HG02973 (cell line): ENCODE measurements around the gene TPRG1L.

Source experiments
- ATAC-seq: cut with Tn5 transposase; IDR thresholded peaks from one replicate; pipeline ENCODE4 v1.9.1; 2021; ENCODE audit warnings: moderate library complexity; ENCODE audit not compliant: unreplicated experiment

TPRG1L gene

DNA sequence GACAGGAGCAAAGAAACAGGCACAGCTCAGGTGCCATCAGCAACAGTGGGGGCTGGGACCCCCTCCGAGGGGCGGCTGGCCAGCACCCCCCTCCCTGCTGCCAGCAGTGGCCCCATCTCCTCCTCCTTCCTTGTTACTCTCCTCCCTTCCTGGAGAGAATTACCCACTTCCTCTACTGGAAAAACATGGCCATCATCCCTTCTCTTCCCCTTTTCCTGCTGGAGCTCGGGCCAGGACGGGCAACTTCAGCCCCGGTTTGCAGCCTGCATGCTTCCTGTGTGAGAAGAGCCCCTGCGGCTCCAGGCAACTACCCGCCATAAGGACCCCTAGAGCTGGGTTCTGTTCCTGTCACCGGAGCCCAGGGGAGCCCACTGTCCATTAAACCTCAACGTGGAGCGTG is 31.1 kb upstream of the TPRG1L start:
- ATAC-seq, result no peak

DNA sequence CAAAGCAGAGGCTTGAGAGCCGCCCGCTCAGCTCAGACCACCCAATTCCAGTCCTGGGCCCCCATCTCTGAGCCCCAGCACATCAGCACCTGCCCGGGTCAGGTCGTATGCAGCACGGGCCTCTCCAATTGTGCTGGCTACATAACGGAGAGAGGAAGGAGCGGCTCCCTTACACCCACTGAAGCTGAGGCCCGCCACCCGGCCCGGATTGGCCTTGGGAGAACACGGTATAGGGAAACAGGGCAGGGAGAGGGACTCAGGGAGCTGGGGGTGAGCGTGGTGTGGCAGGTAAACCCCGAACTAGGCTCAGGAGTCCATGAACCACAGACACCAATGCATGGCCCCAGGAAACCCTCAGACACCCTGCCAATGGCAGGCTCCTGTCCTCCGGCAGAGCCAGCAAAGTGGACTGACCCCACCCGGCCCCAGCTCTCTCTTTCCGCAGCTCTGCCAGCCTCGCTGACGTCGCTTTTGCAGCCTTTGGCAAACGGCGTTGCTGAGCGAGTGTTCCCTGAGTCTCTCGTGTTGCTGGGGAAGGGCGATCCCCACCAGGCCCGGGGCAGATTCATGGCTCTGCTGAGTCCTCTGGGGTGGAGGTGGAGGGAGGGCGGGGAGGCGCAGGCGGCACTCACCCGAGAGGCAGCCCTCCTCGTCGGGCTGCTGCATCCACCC is 30.0 kb upstream of the TPRG1L start:
- no peak for ATAC-seq

DNA sequence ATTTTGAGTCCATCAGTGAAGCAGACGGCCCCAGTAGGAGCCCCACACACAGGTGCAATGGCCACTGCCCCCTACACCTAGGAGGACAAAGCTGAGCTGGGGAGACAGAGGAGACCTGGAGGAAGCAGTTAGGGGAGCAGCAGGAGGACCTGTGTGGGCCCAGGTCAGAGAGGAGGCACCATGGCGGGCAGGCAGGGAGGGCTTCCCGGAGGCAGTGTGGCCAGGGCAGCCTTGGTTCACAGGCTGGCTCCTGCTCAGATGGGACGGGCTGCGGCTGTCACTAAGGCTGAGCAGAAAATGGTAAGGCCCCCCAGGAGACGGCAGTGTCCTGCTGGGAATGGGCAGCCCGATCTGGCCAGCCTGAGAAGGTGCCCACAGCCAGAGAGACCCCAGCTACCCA is 28.9 kb upstream of the TPRG1L start:
- ATAC-seq, result no peak

DNA sequence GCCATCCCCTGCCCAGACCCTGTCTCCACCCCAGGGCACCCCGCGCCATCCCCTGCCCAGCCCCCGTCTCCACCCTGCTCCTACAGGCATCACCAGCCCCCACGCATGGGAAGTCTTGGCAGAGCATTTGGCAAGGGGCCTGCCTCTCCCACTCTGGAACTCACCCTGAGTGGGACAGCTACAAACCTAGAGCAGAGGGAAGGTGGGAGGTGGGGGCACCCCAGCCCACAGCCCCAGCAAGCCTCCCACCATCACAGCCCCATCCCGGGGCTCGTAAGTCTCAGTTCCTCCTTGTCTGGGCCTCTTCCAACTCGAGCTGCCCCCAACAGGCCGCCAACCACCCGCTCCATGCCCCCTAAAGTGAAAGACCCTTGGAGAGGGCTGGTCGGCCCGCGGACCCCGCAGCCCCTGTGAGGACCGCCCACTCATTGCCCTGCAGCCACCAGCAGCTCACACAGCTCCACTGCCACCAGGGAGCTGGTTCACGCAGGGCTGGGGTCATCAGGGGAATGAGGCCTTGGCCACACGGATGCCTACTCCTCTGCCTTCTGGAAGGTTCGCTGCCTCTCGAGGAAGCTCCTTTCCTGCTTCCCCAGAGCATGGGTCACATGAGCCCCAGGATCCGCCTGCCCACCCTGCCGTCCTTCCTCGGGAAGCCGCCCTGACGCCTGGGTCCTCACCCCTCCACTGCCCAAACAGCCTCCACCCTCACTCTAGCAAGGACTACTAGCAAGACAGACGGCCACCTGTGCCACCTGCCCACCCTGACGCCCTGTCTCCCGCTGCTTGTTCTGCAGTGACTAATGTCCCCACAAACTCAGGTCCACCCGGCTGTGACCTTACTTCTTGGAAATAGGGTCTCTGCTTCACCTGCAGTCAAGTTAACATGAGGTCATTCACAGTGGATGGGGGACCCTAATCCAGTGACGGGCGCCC is 27.9 kb upstream of the TPRG1L start:
- no peak for ATAC-seq

DNA sequence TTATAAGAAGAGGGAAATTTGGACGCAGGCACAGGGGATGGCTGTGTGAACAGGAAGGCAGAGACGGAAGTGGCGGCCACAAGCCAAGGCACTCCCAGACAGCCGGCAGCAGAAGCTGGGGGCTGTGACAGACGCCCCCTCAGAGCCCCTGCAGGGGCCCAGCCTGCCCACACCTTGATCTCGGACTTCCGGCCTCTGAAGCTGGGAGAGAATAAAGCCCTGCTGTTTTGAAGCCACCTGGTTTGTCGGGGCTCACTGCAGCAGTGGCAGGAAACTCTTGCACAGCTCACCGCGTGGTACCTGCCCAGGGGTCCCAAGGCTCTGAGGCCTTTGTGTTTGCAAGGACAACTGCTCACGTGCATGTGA is 27.2 kb upstream of the TPRG1L start:
- ATAC-seq, result no peak

DNA sequence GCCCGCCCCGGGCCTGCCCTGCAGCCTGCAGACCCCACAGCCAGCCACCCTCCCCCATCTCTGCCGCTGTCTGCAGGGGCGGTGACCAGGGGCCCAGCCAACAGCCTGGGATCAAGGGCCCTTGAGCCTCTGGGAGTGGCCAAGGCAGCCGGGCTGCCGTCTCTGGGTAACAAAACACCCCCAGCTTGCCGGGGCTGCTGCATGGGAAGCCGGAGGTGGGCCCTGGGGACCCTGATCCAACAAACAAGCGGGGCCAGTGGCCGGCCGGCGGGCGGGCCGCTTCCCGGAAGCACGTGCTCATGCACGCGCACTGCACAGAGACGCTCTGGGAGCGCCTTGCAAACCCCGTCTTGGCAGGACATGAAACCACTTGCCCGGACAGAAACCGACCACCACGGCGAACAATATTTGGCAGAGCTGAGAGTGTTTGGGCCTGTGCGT is 26.7 kb upstream of the TPRG1L start:
- ATAC-seq, result no peak

DNA sequence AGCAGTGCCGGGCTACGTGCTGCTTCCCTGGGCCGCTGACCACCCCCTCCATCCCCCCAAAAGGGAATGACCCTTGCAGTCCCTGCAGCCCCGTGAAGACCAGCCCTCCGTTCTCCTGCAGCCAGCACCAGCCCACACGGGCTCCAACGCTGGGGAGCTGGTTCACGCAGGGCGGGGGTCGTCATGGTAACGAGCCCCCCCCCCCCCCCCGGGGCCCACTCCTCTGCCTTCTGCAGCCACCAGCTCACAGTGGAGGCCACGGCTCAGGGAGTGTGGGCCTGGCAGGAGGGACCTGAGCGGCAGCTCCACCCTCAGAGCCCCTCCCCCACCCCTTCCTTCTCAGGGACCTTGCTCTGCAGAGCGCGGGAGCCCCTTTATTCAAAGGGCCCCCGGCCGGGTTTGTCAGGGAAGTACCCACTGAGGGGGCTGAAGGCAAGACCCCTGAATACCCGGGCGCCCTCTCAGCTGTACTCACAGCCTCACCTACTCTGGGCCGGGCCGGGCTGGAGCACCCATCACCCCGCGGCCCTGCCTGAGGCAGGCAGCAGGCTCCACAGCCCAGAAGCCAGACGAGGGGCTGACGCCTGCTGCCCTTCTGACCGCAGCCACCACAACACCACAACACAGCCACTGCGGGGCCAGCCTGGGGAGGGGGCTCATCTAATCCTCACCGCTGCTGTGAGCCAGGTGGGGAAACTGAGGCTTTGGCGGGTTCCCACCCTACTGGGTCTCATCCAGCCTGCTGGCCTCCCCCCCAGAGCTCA is 26.1 kb upstream of the TPRG1L start:
- no peak for ATAC-seq

DNA sequence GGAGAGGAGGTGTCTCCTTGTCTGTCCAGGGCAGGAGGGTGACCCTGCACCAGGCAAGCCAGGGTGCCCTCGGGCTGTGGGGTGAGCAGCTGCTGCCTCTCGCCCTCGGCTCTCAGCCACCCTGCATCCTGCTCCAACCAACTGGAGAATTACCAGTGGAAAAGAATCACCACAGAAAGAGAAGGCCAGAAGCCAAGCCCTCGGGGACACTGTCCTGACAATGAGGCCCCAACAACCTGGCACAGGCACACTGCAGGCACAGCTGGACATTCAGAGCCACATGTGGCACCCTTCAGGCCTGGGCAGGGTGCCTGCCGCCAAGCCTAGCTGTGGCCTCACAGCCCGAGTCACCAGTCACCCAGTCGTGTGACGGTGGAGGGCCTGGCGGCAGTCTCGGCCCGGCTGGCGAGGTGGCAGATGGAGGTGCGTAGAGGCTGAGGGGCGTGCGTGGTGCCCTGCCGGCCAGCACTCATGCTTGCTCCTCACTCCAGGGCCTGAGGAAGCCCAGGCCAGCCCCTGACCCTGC is 25.5 kb upstream of the TPRG1L start:
- ATAC-seq, result no peak

DNA sequence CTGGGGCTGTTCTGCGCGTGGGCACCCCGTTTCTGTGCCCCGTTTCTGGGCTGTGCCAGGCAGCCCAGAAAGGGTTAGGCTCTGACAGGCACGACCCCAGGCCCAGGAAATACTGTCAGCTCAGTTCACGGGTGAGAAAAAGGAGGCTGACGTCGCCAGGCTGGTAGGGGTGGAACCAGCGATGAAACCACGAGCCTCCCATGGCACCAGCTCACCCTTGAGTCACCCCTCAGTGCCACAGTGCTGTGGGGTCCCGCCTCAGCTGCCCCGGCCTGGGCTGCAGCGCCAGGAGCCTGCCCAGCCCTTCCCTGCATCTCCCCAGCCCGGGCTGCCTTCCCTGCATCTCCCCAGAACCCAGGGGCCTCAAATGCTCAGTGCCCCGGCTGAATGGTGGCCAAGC is 25.0 kb upstream of the TPRG1L start:
- no peak for ATAC-seq

DNA sequence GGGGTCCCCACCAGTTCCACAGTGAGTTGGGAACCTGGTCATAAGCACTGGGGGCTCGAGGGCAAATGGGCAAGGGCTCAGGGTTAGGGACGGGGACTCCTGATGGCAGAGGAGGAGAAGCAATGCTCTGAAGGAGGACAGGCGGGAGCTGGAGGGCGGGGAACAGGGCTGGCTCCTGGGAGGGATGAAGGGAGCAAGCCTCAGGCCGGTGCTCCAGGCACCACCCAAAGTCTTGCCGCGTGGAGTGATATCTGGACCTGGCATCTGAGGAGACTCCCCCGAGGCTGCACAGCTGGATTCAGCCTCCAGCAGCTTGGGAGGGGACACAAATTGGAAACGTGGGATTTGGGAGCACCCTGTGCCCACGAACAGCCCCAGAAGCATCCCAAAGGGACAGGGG is 24.5 kb upstream of the TPRG1L start:
- no peak for ATAC-seq

DNA sequence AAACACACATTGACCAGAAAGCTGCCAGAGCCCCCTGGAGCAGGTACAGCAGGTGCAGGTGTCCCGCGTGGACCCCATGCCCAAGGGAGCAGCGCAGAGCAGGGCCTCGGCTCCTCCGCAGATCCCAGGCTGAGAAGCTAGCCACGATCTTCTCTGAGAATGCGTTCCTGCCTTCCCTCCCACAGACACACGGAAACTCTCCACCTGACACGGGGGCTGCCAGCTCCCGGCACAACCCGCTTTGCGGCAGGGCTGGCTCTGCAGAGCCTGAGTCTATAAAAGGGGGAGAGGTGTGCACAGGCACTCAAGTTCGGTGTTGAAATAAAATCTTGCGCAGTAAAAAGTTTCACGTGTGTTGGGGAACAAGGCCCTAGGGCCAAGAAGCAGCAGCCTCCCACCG is 23.1 kb upstream of the TPRG1L start:
- ATAC-seq, result no peak

DNA sequence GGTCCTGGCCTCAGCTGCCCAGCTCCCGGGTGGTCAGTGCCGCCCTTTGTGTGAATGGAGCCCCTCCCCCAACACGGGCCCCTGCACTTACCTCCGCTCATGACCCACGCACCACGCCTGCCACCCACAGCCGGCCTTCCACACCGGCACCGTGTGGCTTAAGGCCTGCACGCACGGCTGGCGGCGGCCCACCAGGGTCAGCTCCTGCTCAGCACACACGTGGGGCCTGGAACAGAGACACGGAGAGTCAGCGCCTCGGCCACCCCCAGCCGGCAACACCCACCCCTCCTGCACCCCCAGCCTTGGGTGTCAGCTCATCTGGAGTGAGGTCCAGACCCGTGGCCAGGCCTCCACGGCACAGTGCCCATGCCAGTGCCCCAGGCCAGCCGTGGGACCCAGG is 22.4 kb upstream of the TPRG1L start:
- no peak for ATAC-seq

DNA sequence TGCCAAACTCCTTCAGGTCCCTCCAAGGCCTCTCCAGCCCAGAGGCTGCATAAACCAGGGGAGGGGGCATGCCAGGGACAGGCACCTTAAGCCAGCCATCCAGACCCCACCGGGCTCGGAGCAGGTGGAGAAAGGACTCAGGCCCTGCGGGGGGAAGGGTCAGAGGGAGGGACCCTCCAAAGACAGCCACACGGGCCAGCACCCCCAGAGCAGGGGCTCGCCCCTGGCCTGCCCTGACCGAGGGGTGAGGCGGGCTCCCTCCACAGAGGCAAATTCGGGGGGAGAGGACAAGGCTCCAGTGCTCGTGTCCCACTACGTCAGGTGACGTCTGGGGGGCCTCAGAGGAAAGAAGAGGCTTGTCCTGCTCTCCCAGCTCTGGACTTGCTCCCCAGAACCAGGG is 21.7 kb upstream of the TPRG1L start:
- no peak for ATAC-seq

DNA sequence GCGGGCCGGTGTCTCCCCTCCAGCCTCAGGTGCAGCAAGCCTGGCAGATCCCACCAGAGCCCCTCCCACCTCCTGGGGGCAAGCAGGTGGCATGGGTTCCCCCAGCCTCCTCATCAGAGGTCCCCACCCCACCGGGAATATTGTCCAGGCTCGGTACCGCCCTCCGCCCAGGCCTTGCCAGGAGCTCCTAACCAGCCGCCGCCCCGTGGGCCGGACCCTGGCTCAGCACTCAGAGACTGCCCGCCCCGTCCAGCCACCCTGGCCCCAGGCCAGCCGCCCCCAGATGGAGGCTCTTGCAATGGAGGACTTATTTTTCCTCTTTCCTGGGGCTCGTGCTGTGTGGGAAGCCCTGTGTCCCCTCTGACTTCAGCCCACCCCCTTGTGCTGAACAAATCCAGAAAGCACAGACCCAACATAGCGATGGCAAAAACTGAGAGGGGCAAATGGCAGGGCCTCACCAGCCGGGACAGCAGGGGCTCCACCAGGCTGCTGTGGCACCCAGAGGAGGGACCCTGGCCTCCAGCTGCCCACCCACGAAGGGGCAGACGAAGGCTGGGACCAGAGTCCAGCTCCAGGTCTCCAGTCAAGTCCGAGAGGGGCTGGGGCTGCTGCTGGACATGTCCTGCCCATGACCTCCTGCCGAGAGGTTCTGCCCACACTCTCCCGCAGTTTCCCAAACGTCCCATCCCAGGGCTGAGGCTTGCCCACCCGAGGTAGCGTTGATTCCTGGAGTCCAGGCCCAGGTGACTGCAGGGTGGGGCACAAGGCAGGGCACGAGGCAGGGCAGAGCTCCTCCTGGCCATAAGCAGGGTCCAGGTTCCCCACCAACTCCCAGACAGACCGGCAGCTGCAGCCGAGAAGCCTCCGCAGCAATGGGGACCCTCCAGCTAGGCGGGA is 21.0 kb upstream of the TPRG1L start:
- no peak for ATAC-seq

DNA sequence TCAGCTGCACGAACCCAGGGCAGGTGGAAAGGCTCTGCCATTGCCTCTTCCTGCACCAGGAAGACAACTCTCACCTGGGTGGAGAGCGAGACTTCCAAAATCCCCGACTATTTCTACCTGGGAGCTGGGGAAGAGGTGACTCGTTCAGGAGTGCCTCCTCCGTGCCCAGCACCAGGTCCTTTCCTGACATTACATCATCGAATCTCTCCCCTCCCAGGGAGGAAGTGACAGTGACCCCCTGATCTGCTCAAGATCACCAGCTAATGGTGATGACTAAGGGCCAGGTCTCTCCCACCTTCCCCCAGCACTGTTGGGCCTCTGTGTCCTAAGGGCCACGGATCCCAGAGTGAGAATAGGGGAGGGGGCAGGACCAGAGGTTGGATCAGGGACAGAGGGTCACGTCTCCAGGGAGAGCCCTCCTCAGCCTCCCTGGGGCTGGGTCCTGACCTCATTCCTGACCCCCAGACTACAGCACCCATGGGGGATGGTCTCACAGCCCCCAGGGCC is 20.3 kb upstream of the TPRG1L start:
- no peak for ATAC-seq

DNA sequence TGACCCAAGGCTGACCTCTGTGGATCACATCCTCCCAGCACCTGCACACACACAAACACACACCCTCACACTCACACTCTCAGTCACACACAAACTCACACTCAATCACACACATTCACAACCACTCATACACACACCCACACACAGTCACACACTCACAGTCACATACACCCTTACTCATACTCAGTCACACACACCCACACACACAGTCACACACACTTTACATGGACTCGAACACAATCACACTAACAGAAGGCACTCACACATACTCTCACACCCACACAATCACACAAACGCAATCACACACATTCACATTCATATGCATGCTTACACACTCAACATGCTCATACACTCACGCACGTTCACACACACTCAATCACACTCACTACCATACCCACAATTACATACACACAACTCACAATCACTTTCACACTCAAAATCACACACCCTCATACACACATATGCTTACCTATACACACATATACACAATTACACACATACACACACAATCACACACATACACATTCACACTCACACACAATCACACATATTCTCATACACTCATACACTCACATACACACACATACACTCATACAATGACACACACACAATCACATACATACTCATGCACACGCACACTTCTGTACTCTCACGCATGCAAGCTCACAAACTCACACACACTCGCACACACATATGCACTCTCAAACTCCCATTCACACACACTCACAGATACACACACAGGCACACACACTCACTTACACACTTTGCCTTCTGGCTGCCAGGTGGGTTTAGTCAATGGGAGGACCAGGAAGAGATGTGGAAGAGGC is 19.6 kb upstream of the TPRG1L start:
- ATAC-seq, result no peak

DNA sequence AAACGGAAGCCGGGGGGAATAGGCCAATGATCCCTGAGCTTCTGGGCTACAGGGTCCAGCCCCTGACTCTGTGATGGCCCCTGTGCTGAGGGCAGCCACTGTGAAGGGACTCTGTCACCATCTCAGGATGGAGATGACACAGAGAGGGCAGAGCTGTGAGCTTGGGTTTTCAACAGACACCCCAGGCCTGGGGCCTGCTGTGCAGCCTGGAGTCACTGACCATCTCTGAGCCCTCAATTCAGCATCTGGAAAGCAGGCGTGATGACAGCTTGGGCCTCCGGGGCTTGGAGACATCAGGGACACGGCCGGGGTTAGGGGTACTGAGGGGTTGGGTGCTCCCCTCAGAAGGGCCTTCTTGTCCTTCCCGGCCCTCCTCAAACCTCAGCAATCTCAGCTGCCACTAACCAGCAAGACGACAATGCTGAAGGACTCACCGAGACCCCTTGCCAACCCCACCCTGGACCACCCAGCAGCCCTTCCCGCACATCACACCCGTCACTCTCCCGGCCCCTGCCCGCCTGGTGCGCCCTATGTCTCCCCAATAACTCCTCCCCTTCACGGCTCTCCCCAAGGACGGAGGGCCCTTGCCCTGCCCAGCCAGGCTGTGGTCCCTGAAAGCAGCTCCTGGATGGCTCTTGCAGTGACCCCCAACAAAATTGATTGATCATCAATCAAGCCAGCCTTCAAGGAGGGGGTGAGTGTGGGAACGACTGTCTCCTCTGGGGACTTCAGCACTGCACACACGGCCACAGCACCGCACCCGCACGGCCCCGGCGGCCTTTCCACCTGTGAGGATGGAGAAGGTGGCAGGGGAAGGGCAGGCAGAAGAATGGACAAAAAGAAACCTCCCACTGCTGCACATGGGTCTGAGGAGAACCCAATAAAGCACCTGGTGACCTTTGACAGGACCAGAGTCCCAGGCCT is 17.8 kb upstream of the TPRG1L start:
- ATAC-seq, result no peak

DNA sequence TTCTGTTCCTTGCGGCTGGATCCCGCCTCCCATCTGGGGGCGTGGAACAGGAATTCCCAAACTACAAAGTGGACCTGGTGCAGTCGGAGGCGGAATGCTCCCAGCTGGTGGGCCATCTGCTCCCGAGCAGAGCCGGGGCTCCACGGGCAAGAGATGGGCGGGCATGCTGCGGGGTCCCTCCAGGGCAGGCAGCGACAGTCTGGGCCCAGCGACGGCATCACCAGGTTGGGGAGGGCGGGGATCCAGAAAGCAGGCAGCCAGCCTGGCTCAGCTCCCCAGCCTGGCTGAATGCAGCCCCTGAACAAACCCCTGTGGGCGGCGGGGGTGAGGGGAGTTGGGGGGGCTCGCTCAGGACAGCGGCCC is 17.1 kb upstream of the TPRG1L start:
- no peak for ATAC-seq
